LoVo (cell line): ENCODE results near the gene SOX3.

Experiments used
- DNase-seq: peaks from one replicate; pipeline ENCODE4 v3.0.0-alpha.2; 2016; ENCODE audit warnings: low spot score

SOX3 gene

GRCh38 chrX:140495739-140496138, 9.1 kb downstream of the SOX3 start:
- DNase-seq: no peak

- no peak for DNase-seq
These were observed 12.5 kb downstream of the SOX3 start for GRCh38 chrX:140492066-140492994.

GRCh38 chrX:140480765-140481164, 24.1 kb downstream of the SOX3 start:
- no peak for DNase-seq

- DNase-seq: no peak
These were observed 26.9 kb downstream of the SOX3 start for GRCh38 chrX:140477987-140478386.

- DNase-seq: no peak
These were observed 29.8 kb downstream of the SOX3 start for GRCh38 chrX:140475025-140475424.

GRCh38 chrX:140467211-140467610, 37.7 kb downstream of the SOX3 start:
- DNase-seq: no peak
